NCI-H226 (cell line): Measurements from ENCODE around the gene EXOSC5.

Experiments used
- DNase-seq: peaks from one replicate; pipeline ENCODE4 v3.0.0-alpha.2; 2015

Gene EXOSC5

GRCh38 chr19:41339936-41340335, 57.2 kb downstream of the EXOSC5 start:
- DNase-seq = peak; percentile 94
